Osteocyte (in vitro differentiated cells): ENCODE measurements around the gene KLHL18. TPM values are rescaled to one million over a fixed set of nuclear protein-coding genes. Genes with fewer than 3 reads are reported as not detected.

Experiments
- DNase-seq: peaks from one replicate; pipeline ENCODE4 v3.0.0; 2021; ENCODE audit warnings: mixed read lengths; ENCODE audit not compliant: unreplicated experiment; ENCODE audit errors: extremely low spot score
- H3K27ac Mint-ChIP-seq: one replicate; pipeline ENCODE4 v1.8.0; 2021; ENCODE audit warnings: mild to moderate bottlenecking, mixed read lengths; ENCODE audit not compliant: unreplicated experiment
- H3K27me3 Mint-ChIP-seq: one replicate; pipeline ENCODE4 v1.8.0; 2021; ENCODE audit warnings: mixed read lengths; ENCODE audit not compliant: unreplicated experiment
- H3K36me3 Mint-ChIP-seq: one replicate; pipeline ENCODE4 v1.8.0; 2021; ENCODE audit warnings: mixed read lengths; ENCODE audit not compliant: unreplicated experiment
- H3K4me1 Mint-ChIP-seq: one replicate; pipeline ENCODE4 v1.8.0; 2021; ENCODE audit warnings: mixed read lengths; ENCODE audit not compliant: unreplicated experiment
- H3K4me3 Mint-ChIP-seq: one replicate; pipeline ENCODE4 v1.8.0; 2021; ENCODE audit warnings: mild to moderate bottlenecking, moderate library complexity, mixed read lengths; ENCODE audit not compliant: unreplicated experiment
- H3K9me3 Mint-ChIP-seq: one replicate; pipeline ENCODE4 v1.8.0; 2021; ENCODE audit warnings: mixed read lengths; ENCODE audit not compliant: unreplicated experiment
- total RNA-seq: library from RNA; stranded (reverse); gene quantifications from 2 replicates; pipeline ENCODE4 v1.2.1, GENCODE V29; 2021
- TF ChIP-seq, protein P1 (sequence below): fragments of 200-600 bp; sonication (generic); IDR thresholded peaks from 2 replicates; pipeline ENCODE4 v1.5.0; 2021; ENCODE audit warnings: antibody characterized with exemption, mild to moderate bottlenecking, moderate library complexity

The KLHL18 gene
- total RNA-seq, 1 donor from 2014 or later: 29.1 TPM

DNA sequence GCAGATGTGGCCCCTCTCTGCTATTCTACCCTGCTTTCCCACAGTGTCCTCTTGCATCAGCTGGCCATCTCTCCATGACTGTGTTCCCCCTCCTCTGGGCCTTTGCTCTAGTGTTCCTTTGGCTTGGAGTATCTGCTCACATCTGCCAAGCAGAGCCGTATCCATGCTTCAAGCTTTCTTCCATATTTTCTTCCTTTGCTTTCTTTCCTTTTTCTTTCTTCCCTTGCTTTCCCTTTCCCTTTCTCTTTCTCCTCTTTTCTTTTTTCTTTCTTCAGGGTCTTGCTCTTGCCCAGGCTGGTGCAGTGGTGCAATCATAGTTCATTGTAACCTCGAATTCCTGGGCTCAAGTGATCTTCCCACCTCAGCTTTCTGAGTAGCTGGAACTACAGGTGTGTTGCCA lies 12.6 kb downstream of the KLHL18 start:
- Mint-ChIP-seq H3K36me3 (peaks cover 11% of the 10 kb centered on the region), H3K27ac (no peak overlapping the region), H3K9me3 (no peaks in the 10 kb centered on the region), H3K4me1 (no peaks in the 10 kb centered on the region), H3K4me3 (no peak overlapping the region), H3K27me3 (no peaks in the 10 kb centered on the region)
- TF ChIP-seq, protein P1, sequence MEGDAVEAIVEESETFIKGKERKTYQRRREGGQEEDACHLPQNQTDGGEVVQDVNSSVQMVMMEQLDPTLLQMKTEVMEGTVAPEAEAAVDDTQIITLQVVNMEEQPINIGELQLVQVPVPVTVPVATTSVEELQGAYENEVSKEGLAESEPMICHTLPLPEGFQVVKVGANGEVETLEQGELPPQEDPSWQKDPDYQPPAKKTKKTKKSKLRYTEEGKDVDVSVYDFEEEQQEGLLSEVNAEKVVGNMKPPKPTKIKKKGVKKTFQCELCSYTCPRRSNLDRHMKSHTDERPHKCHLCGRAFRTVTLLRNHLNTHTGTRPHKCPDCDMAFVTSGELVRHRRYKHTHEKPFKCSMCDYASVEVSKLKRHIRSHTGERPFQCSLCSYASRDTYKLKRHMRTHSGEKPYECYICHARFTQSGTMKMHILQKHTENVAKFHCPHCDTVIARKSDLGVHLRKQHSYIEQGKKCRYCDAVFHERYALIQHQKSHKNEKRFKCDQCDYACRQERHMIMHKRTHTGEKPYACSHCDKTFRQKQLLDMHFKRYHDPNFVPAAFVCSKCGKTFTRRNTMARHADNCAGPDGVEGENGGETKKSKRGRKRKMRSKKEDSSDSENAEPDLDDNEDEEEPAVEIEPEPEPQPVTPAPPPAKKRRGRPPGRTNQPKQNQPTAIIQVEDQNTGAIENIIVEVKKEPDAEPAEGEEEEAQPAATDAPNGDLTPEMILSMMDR: no peak
- no peak for DNase-seq

DNA sequence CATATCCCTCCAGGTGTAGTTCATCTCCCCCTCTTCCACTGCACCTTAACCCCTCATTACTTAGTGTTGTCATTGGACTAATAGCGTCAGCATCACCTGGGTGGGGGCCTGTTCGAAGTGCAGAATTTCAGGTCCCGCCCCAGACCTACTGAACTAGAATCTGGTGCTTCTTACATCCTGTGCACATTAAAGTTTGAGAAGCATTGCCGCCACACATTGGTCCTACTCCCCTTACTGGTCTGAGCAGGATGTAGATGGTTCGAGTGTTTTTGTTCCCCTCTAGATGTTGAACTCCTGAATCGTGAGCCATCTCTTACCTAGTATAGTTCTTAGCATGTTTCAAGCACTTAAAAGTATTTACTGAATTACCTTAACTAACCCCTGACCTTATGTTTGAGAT lies 13.2 kb downstream of the KLHL18 start:
- H3K4me1 Mint-ChIP-seq: no peaks in the 10 kb centered on the region
- no peak overlapping the region for H3K4me3 Mint-ChIP-seq
- H3K9me3 Mint-ChIP-seq: no peaks in the 10 kb centered on the region
- no peak for DNase-seq
- no peak overlapping the region for H3K27ac Mint-ChIP-seq
- H3K27me3 Mint-ChIP-seq: no peaks in the 10 kb centered on the region
- peaks cover 9% of the 10 kb centered on the region for H3K36me3 Mint-ChIP-seq
- TF ChIP-seq, protein P1: no peak

DNA sequence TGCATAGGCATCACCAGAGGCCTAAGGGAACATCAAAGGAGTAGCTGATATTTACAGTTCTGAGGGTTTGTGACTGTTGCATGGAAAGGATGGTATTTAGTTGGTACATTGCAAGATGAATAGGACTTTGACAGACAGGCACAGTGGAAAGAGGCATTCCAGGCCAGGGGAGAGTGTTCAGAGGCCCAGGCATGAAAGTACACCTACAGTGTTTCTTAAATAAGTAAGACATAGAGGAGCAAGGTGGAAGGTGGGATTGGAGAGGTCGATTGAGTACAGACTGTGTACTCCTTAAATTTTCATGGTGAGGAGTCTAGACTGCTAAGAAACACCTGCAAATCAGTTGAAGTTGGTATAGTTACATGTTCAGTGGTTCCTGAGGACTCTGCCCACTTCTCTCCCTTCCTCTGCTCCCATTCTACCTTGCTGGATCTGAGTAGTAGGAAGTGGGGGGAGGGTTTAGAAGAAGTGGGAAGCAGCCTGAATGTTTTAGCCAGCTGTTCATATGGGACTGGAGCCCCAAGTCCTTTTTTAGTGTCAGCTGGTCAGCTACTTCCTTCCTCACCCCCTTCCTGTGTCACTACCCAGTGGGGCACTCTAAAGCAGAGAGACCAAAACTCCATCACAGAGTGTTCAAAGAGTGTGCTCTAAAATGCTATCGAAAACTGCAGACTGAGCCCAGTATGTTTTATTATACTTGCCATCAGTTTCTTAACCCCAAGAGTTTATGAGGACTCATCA lies 14.0 kb downstream of the KLHL18 start:
- Mint-ChIP-seq H3K9me3 (no peaks in the 10 kb centered on the region), H3K36me3 (peaks cover 9% of the 10 kb centered on the region), H3K4me1 (no peaks in the 10 kb centered on the region), H3K27me3 (no peaks in the 10 kb centered on the region), H3K27ac (no peak overlapping the region), H3K4me3 (no peak overlapping the region)
- TF ChIP-seq, protein P1: no peak
- no peak for DNase-seq

DNA sequence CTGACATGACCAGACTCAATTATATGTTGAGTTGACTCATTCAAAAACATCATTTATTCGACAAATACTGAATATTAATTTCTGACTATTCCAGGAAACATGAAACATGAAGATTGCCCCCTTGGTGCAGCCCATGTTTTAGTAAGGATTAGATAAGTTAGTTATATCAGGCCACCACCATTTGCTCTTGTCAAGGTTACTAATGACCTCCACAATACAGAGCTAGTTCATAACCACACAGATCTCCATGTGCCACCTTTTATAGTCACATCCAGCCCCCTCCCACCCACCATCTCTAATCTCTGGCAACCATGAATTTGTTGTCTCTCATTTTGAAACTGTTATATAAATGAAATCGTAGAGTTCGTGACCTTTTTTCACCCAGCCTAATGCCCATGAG lies 15.7 kb downstream of the KLHL18 start:
- Mint-ChIP-seq H3K9me3 (no peaks in the 10 kb centered on the region), H3K27me3 (no peaks in the 10 kb centered on the region), H3K27ac (no peak overlapping the region), H3K36me3 (peaks cover 17% of the 10 kb centered on the region), H3K4me1 (no peaks in the 10 kb centered on the region), H3K4me3 (no peak overlapping the region)
- no peak for DNase-seq
- TF ChIP-seq, protein P1: no peak

DNA sequence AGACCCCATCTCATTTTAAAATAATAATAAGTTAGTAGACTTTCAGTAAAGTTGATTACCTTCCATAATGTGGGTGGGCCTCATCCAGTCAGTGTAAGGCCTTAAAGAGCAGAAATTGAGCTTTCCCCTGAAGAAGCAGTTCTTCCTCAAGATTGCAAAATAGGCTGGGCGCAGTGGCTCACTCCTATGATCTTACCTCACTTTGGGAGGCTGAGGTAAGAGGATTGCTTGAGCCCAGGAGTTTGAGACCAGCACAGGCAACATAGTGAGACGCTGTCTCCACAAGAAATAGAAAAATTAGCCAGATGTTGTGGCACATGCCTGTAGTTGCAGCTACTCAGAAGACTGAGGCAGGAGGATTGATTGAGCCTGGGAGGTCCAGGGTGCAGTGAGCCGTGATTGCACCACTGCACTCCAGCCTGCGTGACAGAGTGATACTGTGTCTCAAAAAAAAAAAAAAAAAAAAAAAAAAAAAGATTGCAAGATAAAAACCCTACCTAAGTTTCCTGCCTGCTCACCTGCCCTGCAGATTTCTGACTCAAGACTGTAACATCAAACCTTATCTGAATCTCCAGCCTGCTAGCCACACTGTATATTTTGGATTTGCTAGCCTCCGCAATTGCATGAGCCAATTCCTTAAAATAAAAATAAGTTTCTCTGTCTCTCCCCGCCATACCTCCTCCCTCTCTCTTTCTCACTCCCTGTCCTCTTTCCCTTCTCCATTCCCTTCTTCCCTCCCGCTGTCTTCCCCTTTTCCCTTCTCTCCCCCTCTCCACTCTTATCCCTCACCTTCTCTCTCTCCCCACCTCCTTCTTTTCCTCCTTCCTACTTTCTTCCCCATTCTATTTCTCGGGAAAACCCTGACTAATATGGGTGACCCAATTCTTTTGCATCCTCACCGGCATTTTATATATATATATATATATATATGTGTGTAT lies 16.9 kb downstream of the KLHL18 start:
- Mint-ChIP-seq H3K27me3 (no peaks in the 10 kb centered on the region), H3K27ac (no peak overlapping the region), H3K9me3 (no peaks in the 10 kb centered on the region), H3K36me3 (peaks cover 19% of the 10 kb centered on the region), H3K4me3 (no peak overlapping the region), H3K4me1 (no peaks in the 10 kb centered on the region)
- TF ChIP-seq, protein P1: no peak
- DNase-seq: no peak
